GM21528 (cell line): ENCODE results near the gene TMEM88.
"Not testable (repeated sequence)": the region's sequence is repeated elsewhere in the genome, so short reads cannot be mapped to it uniquely, and the experiment has no call there.

Experiments
- ATAC-seq: cut with Tn5 transposase; IDR thresholded peaks from one replicate; pipeline ENCODE4 v1.9.1; 2021; ENCODE audit warnings: mild to moderate bottlenecking, moderate library complexity; ENCODE audit not compliant: unreplicated experiment, low FRiP score

TMEM88 gene, protein sequence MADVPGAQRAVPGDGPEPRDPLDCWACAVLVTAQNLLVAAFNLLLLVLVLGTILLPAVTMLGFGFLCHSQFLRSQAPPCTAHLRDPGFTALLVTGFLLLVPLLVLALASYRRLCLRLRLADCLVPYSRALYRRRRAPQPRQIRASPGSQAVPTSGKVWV

DNA sequence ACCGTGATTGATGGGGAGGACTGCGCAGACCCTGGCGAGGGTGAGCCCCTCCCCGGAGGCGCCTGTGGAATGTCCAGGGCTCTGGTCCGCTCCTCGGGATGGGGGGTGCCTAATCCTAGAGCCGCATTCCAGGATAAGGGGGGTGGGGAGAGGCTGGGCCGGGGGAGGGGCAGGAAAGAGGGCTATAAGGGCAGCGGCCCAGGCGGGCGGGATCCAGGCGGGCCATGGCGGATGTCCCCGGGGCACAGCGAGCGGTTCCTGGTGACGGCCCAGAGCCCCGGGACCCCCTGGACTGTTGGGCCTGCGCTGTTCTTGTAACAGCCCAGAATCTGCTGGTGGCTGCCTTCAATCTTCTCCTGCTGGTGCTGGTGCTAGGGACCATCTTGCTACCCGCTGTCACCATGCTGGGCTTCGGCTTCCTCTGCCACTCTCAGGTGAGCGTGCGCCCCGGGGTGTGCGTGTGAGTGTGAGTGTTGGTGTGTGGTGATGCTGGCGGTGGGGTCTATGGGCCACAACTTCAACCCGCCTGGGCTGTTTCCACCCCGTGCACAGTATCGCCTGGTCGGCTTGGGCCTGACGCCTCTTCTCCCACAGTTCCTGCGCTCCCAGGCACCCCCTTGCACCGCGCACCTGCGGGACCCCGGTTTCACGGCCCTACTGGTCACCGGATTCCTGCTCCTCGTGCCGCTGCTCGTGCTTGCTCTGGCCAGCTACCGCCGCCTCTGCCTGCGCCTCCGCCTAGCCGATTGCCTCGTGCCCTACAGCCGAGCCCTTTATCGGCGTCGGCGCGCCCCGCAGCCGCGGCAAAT is at the start of gene TMEM88:
TSS of gene TMEM88 (plus strand) at position 216 of the 809 bp plus-strand sequence. CDS start at position 225, 9 bp downstream.
- ATAC-seq, result no peak

GRCh38 chr17:7806587-7806986 is 48.3 kb upstream of the TMEM88 start:
- ATAC-seq, result no peak

GRCh38 chr17:7807206-7807605 is 47.7 kb upstream of the TMEM88 start:
- no peak for ATAC-seq

DNA sequence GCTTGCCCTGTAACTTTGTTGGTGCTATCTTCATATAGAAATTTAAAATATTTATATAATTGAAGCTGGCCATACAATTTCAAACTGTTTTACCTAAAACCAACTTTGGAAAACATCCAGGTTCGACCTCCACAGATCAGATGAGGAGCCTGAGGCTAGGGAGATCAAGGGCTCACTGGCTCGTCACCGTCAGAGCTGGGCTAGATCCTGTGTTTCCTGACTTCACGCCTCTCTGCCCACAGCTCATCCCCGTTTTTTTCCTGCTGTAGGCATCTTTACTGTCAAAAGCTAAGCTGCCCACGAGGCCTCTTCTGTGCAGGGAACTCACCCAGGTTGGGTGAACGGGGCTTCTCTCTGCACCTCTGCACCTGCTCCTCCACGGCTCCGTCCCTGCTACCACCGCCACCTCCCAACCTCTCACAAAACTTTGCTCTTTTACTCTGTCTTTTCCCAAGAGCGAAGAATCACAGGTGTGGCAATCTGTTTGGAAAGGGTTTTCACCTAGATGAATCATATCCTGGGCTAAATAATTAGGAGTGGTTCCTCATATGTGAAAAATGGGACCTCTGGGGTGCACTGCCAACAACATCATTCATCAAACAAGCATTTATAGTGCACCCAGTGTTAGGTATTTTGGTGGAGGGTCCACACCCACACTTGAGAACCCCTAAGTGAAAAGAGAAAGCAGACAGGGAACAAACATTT is 45.6 kb upstream of the TMEM88 start:
- ATAC-seq, result no peak

GRCh38 chr17:7809791-7810343 is 45.0 kb upstream of the TMEM88 start:
- not testable (repeated sequence) for ATAC-seq

DNA sequence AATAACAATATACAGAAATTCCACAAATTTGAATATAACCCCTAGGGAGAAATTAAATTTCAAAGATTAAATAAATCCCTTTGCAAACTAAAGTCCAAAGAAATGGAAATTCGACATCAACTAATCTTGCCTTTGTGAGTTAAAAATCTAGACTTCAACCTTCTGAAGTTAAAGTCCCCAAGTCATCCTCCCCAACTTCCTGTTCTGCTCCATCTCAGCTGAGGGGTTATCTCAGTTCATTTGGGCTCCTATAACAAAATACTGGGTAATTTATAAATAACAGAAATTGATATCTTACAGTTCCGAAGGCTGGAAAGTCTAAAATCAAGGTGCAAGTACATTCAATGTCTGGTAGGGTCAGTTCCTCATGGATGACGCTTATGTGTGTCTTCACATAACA is 43.6 kb upstream of the TMEM88 start:
- no peak for ATAC-seq

DNA sequence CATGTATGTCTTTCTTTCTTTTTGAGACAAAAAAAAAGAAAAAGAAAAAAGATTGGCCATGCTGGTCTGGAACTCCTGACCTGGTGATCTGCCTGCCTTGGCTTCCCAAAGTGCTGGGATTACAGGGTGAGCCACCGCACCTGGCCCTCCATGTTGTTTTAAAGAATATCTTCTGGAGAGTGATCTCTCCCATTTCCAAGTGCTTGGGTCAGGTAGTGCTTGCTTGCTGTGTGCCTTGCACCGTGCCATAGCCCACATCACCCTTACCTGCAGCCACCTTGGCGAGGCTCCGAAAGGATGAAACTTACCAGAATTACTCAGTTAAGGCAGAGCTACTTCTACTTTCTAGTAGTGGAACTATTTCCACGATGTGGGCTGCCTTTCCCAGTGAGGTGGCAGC is 39.9 kb upstream of the TMEM88 start:
- ATAC-seq, result no peak

GRCh38 chr17:7816926-7817642 is 37.8 kb upstream of the TMEM88 start:
- ATAC-seq, result no peak

- no peak for ATAC-seq
Measured at GRCh38 chr17:7817643-7817964, 37.3 kb upstream of the TMEM88 start.

DNA sequence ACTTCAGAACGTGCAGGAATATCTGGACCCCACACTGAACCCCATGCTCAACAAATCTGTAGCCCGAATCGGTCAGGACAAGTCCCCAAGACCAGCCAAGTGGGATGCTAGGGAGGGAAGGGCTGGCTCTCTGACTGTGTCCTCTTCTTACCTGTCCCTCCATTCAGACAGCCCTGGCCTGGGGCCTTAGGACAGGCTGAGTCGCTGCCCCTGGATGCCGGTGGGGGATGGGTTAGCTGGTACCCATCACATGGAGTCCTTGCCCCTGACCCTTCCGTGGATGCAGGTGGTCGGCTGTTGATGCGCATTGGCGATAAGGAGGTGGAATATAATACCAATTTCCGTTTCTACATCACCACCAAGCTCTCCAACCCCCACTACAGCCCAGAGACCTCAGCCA is 36.8 kb upstream of the TMEM88 start:
- ATAC-seq, result no peak

DNA sequence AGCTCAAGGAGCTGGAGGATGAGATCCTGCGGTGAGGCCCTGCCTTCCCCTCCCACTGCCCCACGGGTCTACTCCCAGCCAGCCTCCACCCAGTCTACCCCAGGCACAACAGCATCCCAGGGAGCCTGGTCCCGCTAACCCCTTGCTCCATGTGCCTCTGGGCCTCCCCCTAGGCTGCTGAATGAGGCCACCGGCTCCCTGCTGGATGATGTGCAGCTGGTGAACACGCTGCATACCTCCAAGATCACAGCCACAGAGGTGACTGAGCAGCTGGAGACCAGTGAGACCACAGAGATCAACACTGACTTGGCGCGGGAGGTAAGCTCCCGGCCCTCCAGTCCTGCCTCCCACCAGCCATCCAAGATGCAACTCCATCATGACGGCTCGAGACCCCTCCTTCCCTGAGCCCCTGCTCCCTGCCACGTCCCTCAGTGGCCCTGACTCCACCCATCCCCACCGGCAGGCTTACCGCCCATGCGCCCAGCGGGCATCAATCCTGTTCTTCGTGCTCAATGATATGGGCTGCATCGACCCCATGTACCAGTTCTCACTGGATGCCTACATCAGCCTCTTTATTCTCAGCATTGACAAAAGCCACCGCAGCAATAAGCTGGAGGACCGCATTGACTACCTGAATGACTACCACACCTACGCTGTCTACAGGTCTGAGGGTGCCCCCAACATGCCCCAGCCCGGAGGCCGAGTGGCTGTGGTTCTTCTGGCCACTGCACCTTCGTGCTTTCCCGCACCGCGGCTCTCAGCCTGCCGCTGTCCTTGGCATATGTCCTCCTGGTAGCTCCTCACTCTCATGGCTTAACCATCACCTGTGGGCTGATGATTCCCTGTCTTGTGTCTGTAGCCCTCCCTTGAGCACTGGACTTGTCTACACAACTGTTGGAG is 35.9 kb upstream of the TMEM88 start:
- no peak for ATAC-seq

DNA sequence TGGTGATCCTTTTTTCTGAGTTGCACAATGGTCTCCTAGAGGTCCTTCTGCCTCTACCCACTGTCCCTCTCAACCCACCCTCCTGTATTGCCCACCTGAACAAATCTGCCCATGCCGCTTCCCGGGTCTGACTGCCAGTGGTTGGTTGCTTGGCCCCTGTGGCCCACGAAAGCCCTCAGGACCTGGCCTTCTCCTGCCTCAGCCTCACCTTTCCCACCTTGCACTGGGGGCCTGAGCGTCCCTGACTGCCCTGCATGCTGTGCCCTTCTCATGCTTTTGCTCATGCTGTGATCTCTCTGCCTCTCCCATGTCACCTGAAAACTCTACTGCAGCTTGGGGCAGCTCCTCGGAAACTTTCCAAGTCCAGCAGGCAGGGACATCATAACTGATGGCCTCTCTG is 34.6 kb upstream of the TMEM88 start:
- ATAC-seq, result no peak

DNA sequence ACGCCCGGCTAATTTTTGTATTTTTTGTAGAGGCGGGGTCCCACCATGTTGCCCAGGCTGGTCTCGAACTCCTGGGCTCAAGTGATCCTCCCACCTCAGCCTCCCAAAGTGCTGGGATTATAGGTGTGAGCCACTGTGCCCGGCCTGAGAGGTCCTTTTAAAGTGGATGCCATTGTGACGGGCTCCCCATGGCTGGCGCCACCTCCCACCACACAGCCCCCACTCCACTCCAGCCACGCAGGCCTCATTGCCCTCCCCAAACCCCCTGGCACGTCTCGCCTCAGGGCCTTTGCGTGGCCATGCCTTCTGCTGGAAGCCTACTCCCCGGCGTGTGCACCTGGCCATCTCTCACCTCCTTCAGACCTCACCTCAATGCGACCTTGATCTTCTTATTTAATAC is 32.7 kb upstream of the TMEM88 start:
- no peak for ATAC-seq

- ATAC-seq, result no peak
Measured at GRCh38 chr17:7823581-7824001, 31.3 kb upstream of the TMEM88 start.

DNA sequence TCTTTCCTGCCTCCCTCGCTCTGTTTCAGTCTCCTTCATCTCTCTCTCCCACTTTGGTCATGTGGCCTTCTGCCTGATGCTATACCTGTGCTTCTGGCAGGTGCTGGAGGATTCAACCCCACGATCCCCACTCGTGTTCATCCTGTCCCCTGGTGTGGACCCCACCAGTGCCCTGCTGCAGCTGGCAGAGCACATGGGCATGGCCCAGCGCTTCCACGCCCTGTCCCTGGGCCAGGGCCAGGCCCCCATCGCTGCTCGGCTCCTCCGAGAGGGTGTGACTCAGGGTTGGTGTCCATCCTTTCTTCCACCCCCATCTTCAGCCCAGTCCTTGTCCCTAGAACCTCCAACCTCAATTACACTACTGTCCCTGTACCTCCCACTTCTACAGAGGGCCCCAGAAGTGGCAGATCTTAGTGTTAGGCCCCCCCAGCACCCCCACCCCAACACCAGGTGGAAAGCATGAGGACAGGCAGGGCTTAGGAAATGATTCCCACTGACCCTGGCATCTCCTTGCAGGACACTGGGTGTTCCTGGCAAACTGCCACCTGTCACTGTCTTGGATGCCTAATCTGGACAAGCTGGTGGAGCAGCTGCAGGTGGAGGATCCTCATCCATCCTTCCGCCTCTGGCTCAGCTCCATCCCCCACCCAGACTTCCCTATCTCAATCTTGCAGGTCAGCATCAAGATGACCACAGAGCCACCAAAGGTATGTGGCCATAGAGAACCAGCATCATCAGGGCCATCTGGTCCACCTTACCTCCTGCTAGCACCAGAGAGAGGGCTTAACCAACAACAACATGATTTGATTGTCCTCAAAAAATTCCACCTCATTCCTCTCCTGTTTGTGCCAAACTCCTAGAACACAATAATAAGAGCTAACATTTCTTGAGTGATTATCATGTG is 30.6 kb upstream of the TMEM88 start:
- ATAC-seq, result no peak

GRCh38 chr17:7825206-7825990 is 29.5 kb upstream of the TMEM88 start:
- ATAC-seq, result no peak

GRCh38 chr17:7830616-7831015 is 24.2 kb upstream of the TMEM88 start:
- ATAC-seq, result no peak

DNA sequence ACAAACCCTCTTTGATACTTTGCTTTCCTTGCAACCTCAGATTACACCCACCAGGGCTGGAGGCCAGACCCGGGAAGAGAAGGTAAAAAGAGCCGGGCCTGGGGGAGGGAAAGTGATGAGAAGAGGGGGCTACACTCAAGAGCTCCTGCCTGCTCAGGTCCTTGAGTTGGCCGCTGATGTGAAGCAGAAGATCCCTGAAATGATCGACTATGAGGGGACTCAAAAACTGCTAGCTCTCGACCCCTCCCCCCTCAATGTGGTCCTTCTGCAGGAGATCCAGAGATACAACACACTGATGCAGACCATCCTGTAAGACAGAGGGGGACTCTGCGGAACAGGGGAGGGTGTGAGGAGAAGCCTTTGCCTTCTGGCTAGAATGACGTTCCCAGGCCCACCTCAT is 23.6 kb upstream of the TMEM88 start:
- ATAC-seq, result no peak
